ENCODE results near the gene TPRX2. TPM values are rescaled to one million over a fixed set of nuclear protein-coding genes. Genes with fewer than 3 reads are reported as not detected.
"Not testable (repeated sequence)": the region's sequence is repeated elsewhere in the genome, so short reads cannot be mapped to it uniquely, and the experiment has no call there.

The TPRX2 gene
- total RNA-seq (2014; rRNA removed; shearing (Covaris generic)) (not detected in 2 replicates), polyA plus RNA-seq (2016; fragmentation: Nextera tagmentation; extraction: Ambion mirVana) (not detected in 2 replicates)
- long read RNA-seq: 0 reads

- not testable (repeated sequence) for H3K27me3 Mint-ChIP-seq (ENCODE audit: insufficient read depth, low read depth, poor library complexity); H3K9me3 Mint-ChIP-seq; H3K27ac Mint-ChIP-seq; H3K4me3 Mint-ChIP-seq; H3K4me2 ChIP-seq; H3K4me1 ChIP-seq (ENCODE audit: insufficient read depth); H3K36me3 ChIP-seq (ENCODE audit: insufficient read depth); H2AFZ ChIP-seq; H3K36me3 Mint-ChIP-seq (ENCODE audit: low read depth); H3K27me3 ChIP-seq (ENCODE audit: insufficient read depth); H3K4me1 Mint-ChIP-seq; H4K20me1 ChIP-seq (replicated peaks; ENCODE audit: insufficient read depth); H3K79me2 ChIP-seq (replicated peaks; ENCODE audit: insufficient read depth); H3K9me2 ChIP-seq (ENCODE audit: insufficient read depth); H3F3A ChIP-seq (replicated peaks; ENCODE audit: low read depth); H3K4me3 ChIP-seq; ATAC-seq; DNase-seq (ENCODE audit: low spot score); H3K27ac ChIP-seq (ENCODE audit: low read depth)
Measured at GRCh38 chr19:47858646-47859285, at the start of gene TPRX2. Gene TPRX2, plus strand, starts transcription at chr19:47859235. Its CDS starts 12 bp downstream, at chr19:47859247.

- Histone ChIP-seq H2AFZ (no peak overlapping the region), H3K4me2 (no peak overlapping the region), H3F3A (replicated peaks; ENCODE audit: low read depth) (no peaks in the 10 kb centered on the region; the same call in 1 of the 2 replicates), H3K79me2 (replicated peaks; ENCODE audit: insufficient read depth) (no peaks in the 10 kb centered on the region), H3K9me2 (ENCODE audit: insufficient read depth) (no peaks in the 10 kb centered on the region), H3K27me3 (ENCODE audit: insufficient read depth) (no peaks in the 10 kb centered on the region), H4K20me1 (replicated peaks; ENCODE audit: insufficient read depth) (no peaks in the 10 kb centered on the region), H3K4me3 (no peak overlapping the region), H3K27ac (ENCODE audit: low read depth) (no peak overlapping the region), H3K4me1 (ENCODE audit: insufficient read depth) (no peaks in the 10 kb centered on the region), H3K36me3 (ENCODE audit: insufficient read depth) (no peaks in the 10 kb centered on the region)
- Mint-ChIP-seq H3K27me3 (ENCODE audit: insufficient read depth, low read depth, poor library complexity) (peaks cover 12% of the 10 kb centered on the region), H3K4me3 (no peak overlapping the region; the same call in 2 of the 3 replicates), H3K36me3 (ENCODE audit: low read depth) (no peaks in the 10 kb centered on the region), H3K27ac (no peak overlapping the region), H3K9me3 (no peaks in the 10 kb centered on the region), H3K4me1 (no peaks in the 10 kb centered on the region)
- DNase-seq (ENCODE audit: low spot score) (peak; percentile 93), ATAC-seq (peak; percentile 99)
- TF ChIP-seq CTCF (conservative IDR thresholded peaks at IDR 0.05; ENCODE audit: low read depth in 2 of 2) (peak; percentile 71 to 89), ZNF462 (CRISPR knock-in tag; IDR thresholded peaks at IDR 0.05) (no peak)
Measured at GRCh38 chr19:47813304-47813994, 45.6 kb upstream of the TPRX2 start.

All from GM23338 (cell line).